ENCODE data around the gene FGFR2. TPM values are rescaled to one million over a fixed set of nuclear protein-coding genes. Genes with fewer than 3 reads are reported as not detected.

Gene FGFR2
- total RNA-seq, 1 experiment from 2014 or later, result 19.7 TPM

- Histone ChIP-seq H3K9me2 (ENCODE audit: insufficient read depth) (no peaks in the 10 kb centered on the region), H3K9ac (ENCODE audit: low read length) (no peak overlapping the region), H2AFZ (ENCODE audit: low read depth, low read length, poor library complexity, severe bottlenecking) (no peak overlapping the region), H3K4me1 (ENCODE audit: control insufficient read depth in 1 of 2, insufficient read depth in 2 of 2, low read length in 2 of 2) (peaks cover 9 to 12% of the 10 kb centered on the region in 2 experiments), H3K79me2 (ENCODE audit: insufficient read depth, low read length) (no peaks in the 10 kb centered on the region), H4K20me1 (ENCODE audit: insufficient read depth) (no peaks in the 10 kb centered on the region), H3K27ac (ENCODE audit: low read depth, low read length) (no peak overlapping the region), H3K27me3 (ENCODE audit: insufficient read depth, low read length) (peaks cover 4% of the 10 kb centered on the region; the same call in 1 of the 2 replicates), H3K4me2 (ENCODE audit: low read length) (no peak overlapping the region), H3K4me3 (replicated peaks in 1 of 2; ENCODE audit: low read depth in 1 of 2, low read length in 2 of 2) (no peak overlapping the region), H3K9me3 (ENCODE audit: control insufficient read depth in 1 of 2, insufficient read depth in 1 of 2, low read depth in 1 of 2, low read length in 2 of 2) (no peaks in the 10 kb centered on the region), H3K36me3 (ENCODE audit: control insufficient read depth in 1 of 2, insufficient read depth in 2 of 2, low read length in 2 of 2) (no peaks in the 10 kb centered on the region)
- intact Hi-C loops (cut with micrococcal nuclease), result no loop called here
- ChIA-PET POLR2A (no interaction called here), CTCF (no interaction called here), RAD21 (ENCODE audit: low non-redundant PET in 1 of 2, low total read pairs in 2 of 2, uncharacterized antibody in 2 of 2, unreplicated experiment in 2 of 2) (no interaction called here)
- no TSS peak for BruUV-seq (replicated peaks)
- ATAC-seq (no peak), DNase-seq (ENCODE audit: low read depth, low spot score) (no peak)
- no peak for TF ChIP-seq EZH2phosphoT487 (IDR thresholded peaks at IDR 0.05; ENCODE audit: borderline replicate concordance)
- no peak for TF ChIP-seq ZFX (IDR thresholded peaks at IDR 0.05)
- no peak for TF ChIP-seq ZNF274 (IDR thresholded peaks at IDR 0.05; ENCODE audit: low read depth, low read length)
- no peak for TF ChIP-seq ELF1 (IDR thresholded peaks at IDR 0.05; ENCODE audit: borderline replicate concordance, low read depth)
- TF ChIP-seq, protein P1, sequence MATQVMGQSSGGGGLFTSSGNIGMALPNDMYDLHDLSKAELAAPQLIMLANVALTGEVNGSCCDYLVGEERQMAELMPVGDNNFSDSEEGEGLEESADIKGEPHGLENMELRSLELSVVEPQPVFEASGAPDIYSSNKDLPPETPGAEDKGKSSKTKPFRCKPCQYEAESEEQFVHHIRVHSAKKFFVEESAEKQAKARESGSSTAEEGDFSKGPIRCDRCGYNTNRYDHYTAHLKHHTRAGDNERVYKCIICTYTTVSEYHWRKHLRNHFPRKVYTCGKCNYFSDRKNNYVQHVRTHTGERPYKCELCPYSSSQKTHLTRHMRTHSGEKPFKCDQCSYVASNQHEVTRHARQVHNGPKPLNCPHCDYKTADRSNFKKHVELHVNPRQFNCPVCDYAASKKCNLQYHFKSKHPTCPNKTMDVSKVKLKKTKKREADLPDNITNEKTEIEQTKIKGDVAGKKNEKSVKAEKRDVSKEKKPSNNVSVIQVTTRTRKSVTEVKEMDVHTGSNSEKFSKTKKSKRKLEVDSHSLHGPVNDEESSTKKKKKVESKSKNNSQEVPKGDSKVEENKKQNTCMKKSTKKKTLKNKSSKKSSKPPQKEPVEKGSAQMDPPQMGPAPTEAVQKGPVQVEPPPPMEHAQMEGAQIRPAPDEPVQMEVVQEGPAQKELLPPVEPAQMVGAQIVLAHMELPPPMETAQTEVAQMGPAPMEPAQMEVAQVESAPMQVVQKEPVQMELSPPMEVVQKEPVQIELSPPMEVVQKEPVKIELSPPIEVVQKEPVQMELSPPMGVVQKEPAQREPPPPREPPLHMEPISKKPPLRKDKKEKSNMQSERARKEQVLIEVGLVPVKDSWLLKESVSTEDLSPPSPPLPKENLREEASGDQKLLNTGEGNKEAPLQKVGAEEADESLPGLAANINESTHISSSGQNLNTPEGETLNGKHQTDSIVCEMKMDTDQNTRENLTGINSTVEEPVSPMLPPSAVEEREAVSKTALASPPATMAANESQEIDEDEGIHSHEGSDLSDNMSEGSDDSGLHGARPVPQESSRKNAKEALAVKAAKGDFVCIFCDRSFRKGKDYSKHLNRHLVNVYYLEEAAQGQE (IDR thresholded peaks at IDR 0.05; ENCODE audit: low read depth), result no peak
- no peak for TF ChIP-seq JUND (IDR thresholded peaks at IDR 0.05)
- no peak for TF ChIP-seq POLR2AphosphoS5 (IDR thresholded peaks at IDR 0.05; ENCODE audit: low read depth, low read length)
- TF ChIP-seq TCF7L2 (IDR thresholded peaks at IDR 0.05; ENCODE audit: borderline replicate concordance, extremely low read depth, insufficient read depth, insufficient read length), result no peak
These were observed 143.5 kb downstream of the FGFR2 start for GRCh38 chr10:121454781-121455180.
